ENCODE measurements around the gene CEP41.
A peak's percentile ranks its signal among the peaks of the same experiment; 100 is the strongest.

CEP41 gene

DNA sequence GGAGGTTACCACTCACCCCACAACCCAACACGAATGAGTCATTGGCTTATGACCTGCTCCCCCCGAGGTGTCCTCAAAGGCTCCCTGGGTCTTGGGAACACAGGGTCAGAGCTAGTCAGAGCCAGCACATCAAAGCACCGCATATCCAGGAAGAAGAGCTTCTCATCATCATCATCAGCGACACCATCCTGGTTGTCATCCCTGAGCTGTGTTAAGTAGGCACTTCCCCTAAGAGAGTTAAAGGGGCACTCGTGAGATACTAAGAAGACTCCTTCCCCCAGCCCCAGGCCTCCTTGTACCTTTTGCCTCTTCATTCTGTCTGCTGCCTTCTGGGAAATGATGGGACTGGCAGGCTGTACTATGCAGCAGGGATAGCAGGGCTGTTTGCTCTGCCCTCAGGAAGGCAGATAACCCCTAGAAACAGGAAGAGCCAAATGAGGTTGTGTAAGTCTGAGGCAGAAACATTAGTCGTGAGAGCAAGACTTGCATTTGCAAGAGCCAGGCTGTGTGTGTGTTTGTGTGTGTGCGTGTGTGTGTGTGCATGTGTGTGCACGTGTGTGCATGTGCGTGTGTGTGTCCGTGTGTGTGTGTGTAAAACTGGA, 71.6 kb downstream of the CEP41 start:
- TF ChIP-seq, protein P1, sequence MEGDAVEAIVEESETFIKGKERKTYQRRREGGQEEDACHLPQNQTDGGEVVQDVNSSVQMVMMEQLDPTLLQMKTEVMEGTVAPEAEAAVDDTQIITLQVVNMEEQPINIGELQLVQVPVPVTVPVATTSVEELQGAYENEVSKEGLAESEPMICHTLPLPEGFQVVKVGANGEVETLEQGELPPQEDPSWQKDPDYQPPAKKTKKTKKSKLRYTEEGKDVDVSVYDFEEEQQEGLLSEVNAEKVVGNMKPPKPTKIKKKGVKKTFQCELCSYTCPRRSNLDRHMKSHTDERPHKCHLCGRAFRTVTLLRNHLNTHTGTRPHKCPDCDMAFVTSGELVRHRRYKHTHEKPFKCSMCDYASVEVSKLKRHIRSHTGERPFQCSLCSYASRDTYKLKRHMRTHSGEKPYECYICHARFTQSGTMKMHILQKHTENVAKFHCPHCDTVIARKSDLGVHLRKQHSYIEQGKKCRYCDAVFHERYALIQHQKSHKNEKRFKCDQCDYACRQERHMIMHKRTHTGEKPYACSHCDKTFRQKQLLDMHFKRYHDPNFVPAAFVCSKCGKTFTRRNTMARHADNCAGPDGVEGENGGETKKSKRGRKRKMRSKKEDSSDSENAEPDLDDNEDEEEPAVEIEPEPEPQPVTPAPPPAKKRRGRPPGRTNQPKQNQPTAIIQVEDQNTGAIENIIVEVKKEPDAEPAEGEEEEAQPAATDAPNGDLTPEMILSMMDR (IDR thresholded peaks at IDR 0.05; ENCODE audit: low read depth, low read length, missing control alignments) = no peak
- no peak overlapping the region for H3K4me3 ChIP-seq (replicated peaks; ENCODE audit: low read depth, low read length)

DNA sequence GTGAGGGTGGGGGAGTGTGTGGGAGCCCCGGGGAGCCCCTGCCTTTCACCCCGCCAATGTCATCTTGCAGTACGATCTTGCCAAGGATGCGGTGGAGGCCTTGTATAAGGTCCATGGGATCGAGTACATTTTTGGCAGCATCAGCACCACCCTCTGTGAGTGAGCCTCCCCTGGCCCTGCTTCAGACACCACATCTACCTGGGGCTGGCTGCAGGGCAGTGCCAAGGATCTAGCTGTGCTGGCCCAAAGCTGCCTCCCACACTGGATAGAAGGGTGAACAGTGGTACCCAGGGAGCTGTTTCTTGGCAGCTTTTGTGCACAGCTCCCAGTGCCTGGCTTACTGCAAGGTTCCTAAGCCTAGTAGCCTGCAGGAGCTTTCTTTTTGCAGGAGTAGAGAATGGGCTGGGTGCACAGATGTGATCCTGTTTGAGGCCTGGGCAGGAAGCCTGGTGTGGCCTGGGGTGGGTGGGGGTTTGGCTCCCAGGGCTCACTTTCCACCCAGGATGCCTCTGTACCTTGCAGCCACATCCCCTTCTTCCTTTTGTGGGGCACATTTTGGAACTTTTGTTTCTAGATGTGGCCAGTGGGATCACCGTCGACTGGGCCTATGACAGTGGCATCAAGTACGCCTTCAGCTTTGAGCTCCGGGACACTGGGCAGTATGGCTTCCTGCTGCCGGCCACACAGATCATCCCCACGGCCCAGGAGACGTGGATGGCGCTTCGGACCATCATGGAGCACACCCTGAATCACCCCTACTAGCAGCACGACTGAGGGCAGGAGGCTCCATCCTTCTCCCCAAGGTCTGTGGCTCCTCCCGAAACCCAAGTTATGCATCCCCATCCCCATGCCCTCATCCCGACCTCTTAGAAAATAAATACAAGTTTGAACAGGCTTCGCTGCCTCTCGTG, 72.7 kb downstream of the CEP41 start:
- TF ChIP-seq, protein P1 (IDR thresholded peaks at IDR 0.05; ENCODE audit: low read depth, low read length, missing control alignments) = no peak
- DNase-seq (ENCODE audit: extremely low read depth, low read depth) = no peak
- no peak overlapping the region for H3K4me3 ChIP-seq (replicated peaks; ENCODE audit: low read depth, low read length)

More for the DNA sequence above, 71.6 kb downstream of the CEP41 start:
- no peak for DNase-seq (ENCODE audit: extremely low read depth, low read depth)

DNA sequence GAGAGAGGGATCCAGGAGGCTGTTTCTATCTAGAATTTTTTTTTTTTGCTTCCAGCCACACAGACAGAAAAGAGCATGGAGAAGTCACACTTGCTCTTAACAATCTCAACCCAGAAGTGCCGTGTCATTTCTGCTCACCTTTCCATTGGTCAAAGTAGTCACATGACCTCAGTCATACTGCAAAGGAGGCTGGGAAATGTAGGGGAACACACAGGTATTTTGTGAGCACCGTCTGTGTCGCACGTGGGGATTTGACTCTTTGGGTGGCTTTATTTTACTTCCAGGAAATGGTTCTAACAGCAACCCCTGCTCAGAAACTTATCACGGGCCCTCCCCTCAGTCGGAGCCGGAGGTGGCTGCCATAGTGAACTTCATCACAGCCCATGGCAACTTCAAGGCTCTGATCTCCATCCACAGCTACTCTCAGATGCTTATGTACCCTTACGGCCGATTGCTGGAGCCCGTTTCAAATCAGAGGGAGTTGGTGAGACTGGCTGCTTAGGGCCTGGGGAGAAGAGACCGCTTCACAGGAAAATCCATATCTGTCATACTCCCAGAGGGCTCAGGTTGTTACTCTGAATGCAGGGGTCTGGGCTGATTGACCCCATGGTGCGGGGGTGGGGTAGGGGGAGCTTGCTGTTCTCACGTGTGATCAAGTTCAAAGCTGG, 73.6 kb downstream of the CEP41 start:
- no peak overlapping the region for H3K4me3 ChIP-seq (replicated peaks; ENCODE audit: low read depth, low read length)
- no peak for DNase-seq (ENCODE audit: extremely low read depth, low read depth)
- TF ChIP-seq, protein P1 (IDR thresholded peaks at IDR 0.05; ENCODE audit: low read depth, low read length, missing control alignments) = no peak

DNA sequence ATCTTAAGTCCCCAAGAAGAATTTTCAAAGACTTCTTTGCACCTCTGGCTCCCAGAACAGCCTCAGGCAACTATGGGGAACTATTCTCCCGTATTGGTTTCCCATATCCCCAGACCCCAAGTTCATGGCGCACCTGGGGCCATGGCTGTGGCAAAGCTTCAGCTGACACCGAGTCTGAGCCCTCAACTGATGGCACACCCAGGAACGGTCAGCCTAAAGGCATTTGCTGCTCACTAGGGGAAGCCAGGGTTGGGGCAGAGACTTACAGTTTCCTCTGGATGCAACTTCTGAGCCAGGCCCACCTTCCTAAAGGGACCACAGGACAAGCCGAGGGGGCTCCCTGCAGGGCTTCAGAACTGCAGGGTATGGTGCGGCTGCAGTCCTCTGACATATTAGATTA, 74.3 kb downstream of the CEP41 start:
- H3K4me3 ChIP-seq (replicated peaks; ENCODE audit: low read depth, low read length) = no peak overlapping the region
- no peak for DNase-seq (ENCODE audit: extremely low read depth, low read depth)
- TF ChIP-seq, protein P1 (IDR thresholded peaks at IDR 0.05; ENCODE audit: low read depth, low read length, missing control alignments) = no peak

DNA sequence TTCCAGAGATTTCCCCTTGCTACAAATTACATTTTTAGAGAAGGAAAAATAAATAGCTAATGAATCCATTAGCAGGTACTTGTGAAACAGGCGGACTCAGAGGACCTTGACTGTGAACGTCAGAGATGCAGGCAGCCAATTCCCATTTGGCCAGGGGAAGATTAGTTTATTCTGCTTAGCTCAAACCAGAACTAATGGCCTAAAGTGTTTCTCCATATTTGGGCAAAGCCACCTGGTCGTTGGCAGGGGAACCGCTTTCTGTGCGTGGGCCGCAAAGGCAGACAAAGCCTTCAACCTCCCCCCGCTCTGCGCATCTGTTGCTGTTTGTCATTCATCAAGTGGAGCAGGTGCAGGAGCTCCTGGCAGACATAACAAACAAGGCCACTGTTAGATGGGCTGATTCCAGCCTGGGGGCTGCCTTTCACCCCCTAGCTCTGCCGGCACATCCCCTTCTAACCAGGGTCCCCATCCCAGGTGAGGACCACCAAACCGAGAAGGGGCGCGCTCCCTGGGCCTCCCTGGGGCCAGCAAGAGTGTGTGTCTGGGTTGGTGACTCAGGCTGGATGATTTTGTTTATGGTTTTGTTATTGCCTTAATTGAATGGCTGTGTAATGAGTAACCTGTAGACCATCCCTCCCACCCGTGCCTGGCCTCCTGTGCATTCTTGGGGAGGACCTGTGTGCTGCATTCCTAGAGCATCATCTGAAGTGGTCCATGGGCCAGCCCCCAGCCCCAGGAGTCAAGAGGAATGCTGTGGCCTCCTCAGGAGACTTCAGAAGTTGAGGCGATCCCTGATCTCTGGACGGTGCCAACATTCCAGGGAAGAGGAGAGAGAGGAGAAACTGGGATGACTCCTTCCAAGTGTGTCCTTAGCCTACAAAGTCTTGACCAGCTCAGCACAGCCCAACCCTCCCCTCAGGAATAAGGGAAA, 75.0 kb downstream of the CEP41 start:
- TF ChIP-seq, protein P1 (IDR thresholded peaks at IDR 0.05; ENCODE audit: low read depth, low read length, missing control alignments) = no peak
- no peak overlapping the region for H3K4me3 ChIP-seq (replicated peaks; ENCODE audit: low read depth, low read length)

DNA sequence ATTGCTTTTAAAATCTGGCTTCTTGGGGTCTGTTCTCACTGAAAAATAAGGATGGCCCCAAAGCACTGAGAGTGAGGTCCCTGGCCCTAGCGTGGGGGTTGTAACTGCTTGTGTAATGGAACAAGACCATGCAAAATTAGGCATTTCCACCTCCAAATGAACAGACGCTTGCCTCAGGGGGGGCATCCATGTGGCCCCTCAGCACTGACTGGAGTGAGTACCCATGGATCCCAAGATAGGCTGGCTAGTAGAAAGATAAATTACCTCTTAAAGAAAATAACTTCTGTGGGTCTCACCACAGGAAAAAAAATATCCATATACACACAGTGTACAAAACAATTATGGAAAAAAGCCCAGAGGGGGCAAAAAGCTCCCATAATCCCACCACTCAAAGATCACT, 75.7 kb downstream of the CEP41 start:
- DNase-seq (ENCODE audit: extremely low read depth, low read depth) = no peak
- no peak overlapping the region for H3K4me3 ChIP-seq (replicated peaks; ENCODE audit: low read depth, low read length)
- TF ChIP-seq, protein P1 (IDR thresholded peaks at IDR 0.05; ENCODE audit: low read depth, low read length, missing control alignments) = no peak

More for the DNA sequence above, 75.0 kb downstream of the CEP41 start:
- DNase-seq (ENCODE audit: extremely low read depth, low read depth) = peak; percentile 72
